ENCODE data around the gene RNU5B-1.

DNA sequence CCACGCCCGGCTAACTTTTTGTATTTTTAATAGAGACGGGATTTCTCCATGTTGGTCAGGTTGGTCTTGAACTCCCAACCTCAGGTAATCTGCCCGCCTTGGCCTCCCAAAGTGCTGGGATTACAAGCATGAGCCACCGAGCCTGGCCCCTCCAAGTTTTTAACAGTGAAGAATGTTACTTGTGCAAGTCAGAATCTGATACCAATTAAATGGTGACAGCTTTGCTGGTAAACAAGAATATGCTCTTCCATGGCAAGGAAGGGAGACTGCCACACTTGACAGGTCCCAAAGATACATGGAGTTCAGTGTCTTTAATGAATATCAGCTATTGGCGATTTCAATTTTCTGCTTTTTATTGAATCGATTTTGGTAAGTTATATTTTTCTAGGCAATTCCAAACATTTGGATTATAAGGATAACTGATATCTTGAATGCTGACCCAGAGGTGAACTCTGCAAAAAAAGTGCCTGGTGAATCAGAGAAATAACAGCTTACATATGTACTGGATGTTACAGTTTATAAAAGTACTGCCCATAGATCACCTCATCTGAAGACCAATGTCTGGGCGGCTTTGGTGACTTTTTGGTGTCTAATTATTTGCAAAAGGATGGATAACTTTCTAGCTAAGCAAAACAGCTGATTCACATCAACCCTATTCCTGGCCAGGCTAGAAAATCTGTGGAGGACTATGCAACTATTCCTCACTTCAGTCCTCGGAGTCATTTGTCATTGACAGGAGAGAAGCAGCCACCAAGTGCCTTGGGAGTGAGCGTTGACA, 19.0 kb upstream of the RNU5B-1 start:
- TF ChIP-seq EP300 (IDR thresholded peaks at IDR 0.05) = no peak
- TF ChIP-seq, protein P1, sequence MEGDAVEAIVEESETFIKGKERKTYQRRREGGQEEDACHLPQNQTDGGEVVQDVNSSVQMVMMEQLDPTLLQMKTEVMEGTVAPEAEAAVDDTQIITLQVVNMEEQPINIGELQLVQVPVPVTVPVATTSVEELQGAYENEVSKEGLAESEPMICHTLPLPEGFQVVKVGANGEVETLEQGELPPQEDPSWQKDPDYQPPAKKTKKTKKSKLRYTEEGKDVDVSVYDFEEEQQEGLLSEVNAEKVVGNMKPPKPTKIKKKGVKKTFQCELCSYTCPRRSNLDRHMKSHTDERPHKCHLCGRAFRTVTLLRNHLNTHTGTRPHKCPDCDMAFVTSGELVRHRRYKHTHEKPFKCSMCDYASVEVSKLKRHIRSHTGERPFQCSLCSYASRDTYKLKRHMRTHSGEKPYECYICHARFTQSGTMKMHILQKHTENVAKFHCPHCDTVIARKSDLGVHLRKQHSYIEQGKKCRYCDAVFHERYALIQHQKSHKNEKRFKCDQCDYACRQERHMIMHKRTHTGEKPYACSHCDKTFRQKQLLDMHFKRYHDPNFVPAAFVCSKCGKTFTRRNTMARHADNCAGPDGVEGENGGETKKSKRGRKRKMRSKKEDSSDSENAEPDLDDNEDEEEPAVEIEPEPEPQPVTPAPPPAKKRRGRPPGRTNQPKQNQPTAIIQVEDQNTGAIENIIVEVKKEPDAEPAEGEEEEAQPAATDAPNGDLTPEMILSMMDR (IDR thresholded peaks at IDR 0.05) = no peak
- no peak for TF ChIP-seq ZFP36 (IDR thresholded peaks at IDR 0.05; ENCODE audit: borderline replicate concordance, partially characterized antibody)
- no peak for TF ChIP-seq SMC3 (IDR thresholded peaks at IDR 0.05)
- no peak for TF ChIP-seq NFE2L2 (conservative IDR thresholded peaks at IDR 0.05; ENCODE audit: low read length)
- TF ChIP-seq, protein P2, sequence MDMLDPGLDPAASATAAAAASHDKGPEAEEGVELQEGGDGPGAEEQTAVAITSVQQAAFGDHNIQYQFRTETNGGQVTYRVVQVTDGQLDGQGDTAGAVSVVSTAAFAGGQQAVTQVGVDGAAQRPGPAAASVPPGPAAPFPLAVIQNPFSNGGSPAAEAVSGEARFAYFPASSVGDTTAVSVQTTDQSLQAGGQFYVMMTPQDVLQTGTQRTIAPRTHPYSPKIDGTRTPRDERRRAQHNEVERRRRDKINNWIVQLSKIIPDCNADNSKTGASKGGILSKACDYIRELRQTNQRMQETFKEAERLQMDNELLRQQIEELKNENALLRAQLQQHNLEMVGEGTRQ (IDR thresholded peaks at IDR 0.05) = no peak
- TF ChIP-seq, protein P3, sequence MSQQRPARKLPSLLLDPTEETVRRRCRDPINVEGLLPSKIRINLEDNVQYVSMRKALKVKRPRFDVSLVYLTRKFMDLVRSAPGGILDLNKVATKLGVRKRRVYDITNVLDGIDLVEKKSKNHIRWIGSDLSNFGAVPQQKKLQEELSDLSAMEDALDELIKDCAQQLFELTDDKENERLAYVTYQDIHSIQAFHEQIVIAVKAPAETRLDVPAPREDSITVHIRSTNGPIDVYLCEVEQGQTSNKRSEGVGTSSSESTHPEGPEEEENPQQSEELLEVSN (IDR thresholded peaks at IDR 0.05; ENCODE audit: borderline replicate concordance, low read depth) = no peak
- no peak for TF ChIP-seq MYC (IDR thresholded peaks at IDR 0.05; ENCODE audit: borderline replicate concordance, low read length)
- no peak for TF ChIP-seq ESRRA (IDR thresholded peaks at IDR 0.05; ENCODE audit: borderline replicate concordance, low read length)
- no peak for TF ChIP-seq POLR2A (IDR thresholded peaks at IDR 0.05; ENCODE audit: low read length)
- TF ChIP-seq RCOR1 (IDR thresholded peaks at IDR 0.05; ENCODE audit: low read depth, low read length) = no peak
- TF ChIP-seq GATA3 (IDR thresholded peaks at IDR 0.05; ENCODE audit: borderline replicate concordance) = no peak
